NCI-H1436 treated with DMSO at 0.1 percent for 48 hours (cell line): ENCODE measurements around the gene ABCB10.
"Not testable (repeated sequence)": the region's sequence is repeated elsewhere in the genome, so short reads cannot be mapped to it uniquely, and the experiment has no call there.

ENCODE experiments used
- DNase-seq: peaks from one replicate; lab custom pipeline; 2025; lab: John Stamatoyannopoulos, UW

The ABCB10 gene

DNA sequence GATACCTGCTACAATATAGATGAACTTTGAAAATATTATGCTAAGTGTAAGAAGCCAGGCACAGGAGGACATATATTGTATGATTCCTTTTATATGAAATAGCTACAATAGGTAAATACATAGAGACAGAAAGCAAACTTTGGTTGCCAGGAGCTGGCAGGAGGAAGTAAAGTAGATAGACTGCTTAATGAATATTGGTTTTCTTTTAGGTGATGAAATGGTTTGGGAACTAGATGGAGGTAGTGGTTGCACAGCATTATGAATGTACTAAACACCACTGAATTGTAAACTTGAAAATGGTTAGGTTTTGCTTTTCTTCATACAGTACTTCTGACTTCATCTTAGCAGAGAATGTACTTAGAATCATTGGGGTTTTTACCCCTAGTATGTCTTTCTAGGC lies 21.5 kb downstream of the ABCB10 start:
- DNase-seq: no peak

DNA sequence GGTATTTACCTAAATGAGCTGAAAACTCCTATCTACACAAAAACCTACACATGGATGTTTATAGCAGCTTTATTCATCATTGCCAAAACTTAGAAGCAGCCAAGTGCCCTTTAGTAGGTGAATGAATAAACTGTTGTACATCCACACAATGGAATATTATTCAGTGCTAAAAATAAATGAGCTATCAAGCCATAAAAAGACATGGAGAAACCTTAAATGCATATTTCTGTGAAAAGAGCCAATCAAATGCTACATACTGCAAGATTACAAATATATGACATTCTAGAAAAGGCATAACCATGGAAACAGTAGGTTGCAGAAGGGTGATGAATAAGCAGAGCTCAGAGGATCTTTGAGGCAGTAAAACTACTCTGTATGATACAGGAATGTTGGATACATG lies 23.3 kb downstream of the ABCB10 start:
- DNase-seq: no peak

DNA sequence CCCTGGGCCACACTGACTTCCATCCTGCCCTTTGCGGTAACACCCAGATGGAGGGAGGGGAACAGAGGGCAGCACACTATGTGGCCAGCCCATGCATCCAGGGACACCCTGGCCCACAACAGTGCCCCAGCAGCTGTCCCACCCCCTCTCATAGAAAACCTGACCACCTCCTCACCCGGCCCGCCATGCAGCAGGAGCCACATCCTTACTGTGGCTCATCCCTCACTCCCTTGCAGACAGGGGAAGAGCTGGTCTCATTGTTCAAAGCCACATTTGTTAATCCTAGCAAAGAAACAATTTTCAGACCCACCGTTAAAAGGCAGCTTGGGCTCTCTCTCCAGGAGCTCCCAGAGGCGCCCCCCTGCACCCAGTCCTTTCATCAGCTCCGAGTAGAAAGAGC lies 27.2 kb downstream of the ABCB10 start:
- no peak for DNase-seq

DNA sequence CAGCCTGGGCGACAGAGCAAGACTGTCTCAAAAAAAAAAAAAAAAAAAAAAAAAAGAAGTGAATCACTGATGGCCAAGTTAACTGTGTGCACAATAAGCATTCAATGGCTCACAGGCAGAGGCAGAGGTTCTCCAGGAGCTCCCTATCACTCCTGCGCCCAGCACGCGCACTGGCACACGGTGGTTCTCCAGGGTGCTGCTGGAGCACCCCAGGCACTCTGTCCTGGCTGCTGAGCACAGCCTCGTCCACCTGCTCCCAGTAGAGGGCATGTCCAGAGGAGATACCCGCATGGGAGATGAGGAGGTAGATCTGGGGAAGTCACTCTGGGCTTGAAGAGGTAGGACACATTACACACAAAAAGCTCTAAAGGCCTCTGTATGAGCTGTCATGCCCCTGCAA lies 28.9 kb downstream of the ABCB10 start:
- DNase-seq: no peak

DNA sequence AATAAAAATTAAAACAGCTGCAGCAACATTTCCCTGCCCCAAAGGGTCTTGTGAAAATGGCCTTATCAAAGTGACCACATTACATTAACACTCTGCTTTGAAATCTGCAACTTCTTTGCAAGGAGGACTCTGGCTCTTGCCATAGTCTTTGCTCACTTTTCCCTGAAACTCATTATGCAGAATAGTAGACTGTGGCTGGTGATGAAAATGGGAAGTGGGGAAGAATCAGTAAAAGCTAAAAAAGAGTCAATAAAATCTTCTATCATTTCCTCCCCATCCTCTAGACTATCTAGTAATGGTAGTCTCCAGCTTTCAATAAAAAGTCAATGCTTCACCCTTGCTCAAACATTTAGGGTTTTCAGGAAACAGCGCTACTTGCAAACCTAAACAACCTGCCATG lies 31.8 kb downstream of the ABCB10 start:
- no peak for DNase-seq

DNA sequence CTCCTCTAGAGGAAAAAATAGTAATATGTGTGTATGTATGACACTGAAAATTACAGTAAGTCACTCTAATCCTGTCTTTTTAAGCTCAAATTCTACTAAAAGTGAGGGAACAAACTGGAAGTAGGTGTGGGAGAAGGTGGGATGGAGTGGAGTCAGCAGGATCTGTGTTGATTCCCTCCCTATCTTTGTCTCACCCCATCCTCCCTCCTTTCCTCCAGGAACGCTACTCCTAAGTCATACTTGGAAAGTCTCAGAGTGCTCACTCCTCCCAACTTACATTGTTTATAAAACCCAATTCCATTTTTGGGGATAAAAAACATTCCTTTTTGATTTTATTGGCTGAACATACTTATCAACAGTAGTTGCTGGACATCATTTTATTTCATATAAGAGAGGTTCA lies 35.5 kb downstream of the ABCB10 start:
- DNase-seq: no peak

DNA sequence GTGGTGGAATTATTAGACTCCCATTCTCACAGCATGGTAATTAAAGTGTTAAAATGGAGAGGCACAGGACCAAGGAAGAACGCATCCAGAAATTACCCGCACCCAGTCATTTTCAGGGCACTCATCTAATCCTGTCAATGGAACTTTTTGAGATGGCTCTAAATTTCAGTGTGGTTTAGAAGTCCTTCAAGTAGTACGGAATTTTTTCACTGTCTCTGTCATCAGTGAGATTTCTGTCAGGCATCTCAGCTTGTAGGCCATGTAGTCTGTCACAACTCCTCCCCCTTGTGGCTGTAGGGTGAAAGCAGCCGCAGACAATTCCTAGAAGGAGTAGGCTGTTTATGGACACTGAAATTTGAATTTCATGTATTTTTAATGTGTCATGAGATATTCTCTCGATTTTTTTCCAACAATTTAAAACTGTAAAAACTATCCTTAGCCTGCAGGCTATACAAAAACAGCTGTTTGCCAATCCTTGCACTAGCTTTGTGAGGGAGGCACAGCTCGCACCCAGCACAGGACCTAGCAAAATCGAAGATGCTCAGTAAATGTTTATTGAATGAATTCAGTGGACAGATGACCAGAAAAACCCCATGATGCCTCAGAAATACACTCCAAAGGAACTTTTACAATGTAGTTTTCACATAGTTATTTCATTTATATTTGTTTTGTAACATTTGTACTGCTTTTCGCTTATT lies 43.8 kb downstream of the ABCB10 start:
- DNase-seq: no peak

DNA sequence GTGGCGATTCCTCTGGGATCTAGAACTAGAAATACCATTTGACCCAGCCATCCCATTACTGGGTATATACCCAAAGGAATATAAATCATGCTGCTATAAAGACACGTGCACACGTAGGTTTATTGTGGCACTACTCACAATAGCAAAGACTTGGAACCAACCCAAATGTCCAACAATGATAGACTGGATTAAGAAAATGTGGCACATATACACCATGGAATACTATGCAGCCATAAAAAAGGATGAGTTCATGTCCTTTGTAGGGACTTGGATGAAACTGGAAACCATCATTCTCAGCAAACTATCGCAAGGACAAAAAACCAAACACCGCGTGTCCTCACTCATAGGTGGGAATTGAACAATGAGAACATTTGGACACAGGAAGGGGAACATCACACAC lies 46.9 kb downstream of the ABCB10 start:
- DNase-seq: not testable (repeated sequence)

DNA sequence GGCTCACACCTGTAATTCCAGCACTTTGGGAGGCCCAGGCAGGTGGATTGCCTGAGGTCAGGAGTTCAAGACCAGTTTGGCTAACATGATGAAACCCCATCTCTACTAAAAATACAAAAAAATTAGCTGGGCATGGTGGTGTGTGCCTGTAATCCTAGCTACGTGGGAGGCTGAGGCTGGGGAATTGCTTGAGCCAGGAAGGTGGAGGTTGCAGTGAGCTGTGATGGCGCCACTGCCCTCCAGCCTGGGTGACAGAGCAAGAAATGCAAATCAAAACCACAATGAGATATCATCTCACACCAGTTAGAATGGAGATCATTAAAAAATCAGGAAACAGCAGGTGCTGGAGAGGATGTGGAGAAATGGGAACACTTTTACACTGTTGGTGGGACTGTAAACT lies 47.3 kb downstream of the ABCB10 start:
- not testable (repeated sequence) for DNase-seq

DNA sequence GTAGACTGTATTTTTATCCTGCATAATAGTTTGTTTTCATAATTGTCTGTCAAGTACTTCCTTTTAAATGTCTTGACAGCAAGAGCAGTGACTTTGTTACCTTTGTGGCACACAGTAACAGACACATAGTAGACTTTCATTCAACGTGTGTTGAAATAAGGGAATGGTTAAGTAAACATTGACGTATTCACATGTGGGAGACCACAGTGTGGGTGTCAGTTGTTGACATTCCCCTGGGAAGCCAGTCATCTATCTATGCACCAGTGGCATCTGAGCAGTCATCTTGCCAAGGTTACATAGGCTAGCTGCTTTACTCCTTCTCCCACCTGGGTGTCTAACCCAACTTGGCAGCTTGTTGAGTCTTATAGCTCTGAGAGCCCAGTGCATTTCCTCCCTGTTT lies 48.9 kb downstream of the ABCB10 start:
- DNase-seq: no peak

DNA sequence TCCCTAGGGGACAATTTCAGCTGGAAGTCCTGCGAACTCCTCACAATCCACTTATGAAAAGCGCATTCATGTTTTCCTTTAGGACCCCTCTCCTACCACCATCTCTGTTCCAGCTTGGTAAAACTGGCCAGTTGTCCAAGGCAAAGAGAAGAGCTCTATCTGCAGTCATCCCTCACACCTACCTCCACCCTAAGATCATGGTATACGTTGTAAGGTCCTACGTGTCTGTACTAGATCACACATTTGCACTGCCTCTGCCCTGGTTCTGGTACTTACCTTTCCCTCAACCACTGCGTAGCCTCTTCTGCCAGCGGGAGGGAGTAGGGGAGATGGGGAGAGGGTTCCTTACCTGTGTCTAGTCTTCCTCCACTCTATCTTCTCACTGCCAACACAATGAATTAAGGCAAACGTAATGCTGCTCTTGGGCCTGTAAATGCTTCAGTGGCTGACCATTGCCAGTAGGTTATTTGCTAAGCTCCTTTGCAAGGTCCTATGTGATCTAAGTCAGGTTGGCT lies 49.6 kb downstream of the ABCB10 start:
- no peak for DNase-seq

DNA sequence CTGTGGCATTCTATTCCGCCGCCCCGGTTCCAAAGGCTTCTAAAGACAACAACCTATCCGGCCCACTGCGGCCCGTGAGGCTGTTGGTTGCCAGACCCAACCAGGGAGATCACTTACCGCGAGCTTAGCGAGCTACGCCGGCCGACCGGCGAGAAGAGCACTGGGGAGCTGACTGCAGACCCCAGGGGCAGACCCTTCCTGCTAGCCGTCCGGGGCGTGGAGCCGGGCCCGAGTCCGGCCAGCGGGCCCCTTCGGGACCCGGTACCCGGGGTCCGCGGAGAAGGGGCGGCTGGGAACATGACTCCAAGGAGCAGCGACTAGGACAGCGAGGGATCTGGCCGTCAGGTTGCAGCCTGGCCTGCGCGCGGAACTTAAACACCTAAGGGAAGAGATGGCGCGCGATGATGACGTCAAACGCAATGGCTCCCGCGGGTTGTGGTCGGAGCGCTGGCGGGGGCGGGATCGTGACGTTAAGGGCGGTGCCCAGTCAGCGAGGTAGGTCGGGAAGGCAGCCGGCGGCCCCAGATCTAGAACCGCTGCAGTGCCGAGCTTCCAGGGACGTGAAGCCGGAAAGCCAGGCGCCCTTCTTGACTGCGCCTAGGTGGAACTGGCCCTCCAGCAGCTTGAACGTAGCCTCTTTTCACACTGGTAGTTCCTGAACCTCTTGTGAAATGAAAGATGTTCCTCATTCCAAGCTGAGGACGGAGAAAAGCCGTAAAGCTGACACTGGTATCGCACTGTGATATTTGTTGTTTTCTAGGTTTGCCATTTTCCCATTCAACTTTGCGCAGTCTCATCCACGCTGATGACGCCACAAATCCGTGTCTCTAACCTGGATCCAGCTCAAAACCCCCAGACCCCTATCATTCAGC lies 50.3 kb downstream of the ABCB10 start, which contains the start of gene NUP133:
Gene NUP133 (minus strand): TSS at position 391 of the 872 bp plus-strand sequence. CDS start 92 bp downstream, at position 299.
- peak; percentile 93 for DNase-seq

DNA sequence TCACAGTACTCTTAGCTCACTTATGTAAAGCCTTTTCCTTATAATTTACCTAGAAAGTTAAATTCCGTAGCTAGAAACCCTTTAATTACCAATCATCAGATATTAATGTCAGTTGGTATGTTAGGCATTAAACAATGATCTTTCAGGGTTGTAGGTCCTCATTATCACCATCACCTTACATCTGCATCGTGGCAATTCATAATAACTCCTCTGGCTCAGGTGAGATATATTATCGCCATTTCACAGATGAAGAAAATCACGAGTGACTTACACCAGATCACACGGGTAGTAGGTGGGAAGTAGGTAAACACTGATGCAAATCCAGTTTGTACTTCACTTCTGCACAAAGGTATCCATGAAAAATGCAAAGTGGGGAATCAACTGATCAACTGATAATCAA lies 51.0 kb downstream of the ABCB10 start:
- no peak for DNase-seq

DNA sequence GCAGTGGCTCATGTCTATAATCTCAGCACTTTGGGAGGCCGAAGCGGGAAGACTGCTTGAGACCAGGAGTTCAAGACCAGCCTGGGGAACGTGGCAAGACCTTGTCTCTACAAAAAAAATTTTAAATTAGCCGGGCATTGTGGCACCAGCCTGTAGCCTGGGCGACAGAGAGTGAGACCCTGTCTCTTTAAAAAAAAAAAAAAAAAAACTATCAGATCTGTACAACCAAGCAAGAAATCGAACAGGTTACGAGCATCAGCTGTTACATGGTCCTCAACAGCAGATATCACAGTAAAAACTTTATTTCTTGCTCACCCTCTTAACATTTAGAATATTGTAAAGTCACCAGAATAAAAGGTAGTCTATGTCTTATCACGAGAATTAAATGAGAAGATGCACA lies 51.9 kb downstream of the ABCB10 start:
- DNase-seq: no peak

DNA sequence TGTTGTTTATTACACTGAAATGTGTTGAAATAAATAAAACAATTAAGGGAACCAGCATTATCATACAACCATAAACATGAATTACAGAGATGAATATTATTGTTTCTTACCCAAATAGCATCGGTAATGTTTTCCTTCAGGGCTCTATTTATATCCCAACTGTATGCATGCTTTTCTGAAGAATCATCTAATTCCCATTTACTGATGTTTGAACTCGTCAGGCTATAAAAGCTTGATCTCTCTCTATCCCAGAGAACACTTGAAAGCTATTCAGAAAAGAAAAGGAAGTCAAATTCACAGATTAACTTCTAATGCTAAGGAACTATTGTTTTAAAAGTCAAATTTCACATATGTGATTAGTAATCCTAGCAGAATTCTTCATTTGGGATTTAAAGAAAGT lies 62.7 kb downstream of the ABCB10 start:
- DNase-seq: no peak

DNA sequence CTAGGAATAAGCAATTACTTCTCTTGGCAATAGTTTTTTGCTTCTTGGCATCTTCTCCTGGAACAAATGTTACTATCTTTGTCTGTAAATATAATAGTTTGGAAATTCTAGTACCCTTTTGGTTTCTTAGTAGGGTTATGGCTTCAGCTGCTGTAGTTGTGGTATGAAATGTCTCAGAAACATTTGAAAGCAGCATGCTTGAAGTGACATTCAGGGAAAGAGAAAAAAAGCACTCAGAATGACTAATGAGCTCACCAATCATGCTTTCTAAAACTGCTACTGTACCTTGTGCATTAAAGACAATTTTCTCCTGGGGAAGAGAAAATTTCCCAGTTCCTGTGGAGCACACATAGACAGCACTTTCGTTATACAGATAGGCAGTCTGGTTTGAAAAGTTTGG lies 71.3 kb downstream of the ABCB10 start:
- DNase-seq: no peak

DNA sequence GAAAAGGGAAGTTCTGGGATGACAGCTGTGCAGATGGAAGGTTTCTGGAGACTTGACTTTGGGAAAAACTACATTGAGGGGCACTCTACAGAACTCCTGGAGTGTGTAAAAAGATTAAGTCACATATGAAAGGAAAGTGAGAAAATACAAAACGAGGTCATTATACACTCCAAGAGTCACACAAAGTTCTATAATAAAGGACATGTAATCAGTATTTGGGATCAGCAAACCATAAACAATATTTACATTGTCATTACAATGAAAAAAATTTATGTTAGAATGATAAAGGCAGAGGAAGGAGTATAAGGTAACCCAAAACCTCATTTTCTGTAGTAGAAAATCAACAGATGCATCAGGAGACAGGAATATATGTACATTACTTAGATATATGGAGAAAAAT lies 73.2 kb downstream of the ABCB10 start:
- no peak for DNase-seq

DNA sequence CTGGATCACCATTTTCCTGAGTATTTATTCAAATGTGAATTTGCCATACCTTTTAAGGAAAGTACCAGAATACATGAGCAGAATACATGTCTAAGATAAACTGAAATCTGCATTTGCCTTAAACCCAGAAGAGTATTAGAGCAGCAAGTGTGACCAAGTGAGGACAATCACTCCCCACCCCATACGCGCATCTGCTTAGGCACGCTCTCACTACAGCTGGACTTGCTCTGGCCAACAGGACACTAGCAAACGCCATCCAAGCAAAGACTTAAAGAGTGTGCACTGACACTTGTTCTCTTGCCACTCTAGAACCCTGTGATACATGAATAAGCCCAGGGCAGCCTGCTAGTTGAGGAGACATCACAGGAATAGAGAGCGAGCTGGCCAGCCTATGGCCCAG lies 76.0 kb downstream of the ABCB10 start:
- no peak for DNase-seq

DNA sequence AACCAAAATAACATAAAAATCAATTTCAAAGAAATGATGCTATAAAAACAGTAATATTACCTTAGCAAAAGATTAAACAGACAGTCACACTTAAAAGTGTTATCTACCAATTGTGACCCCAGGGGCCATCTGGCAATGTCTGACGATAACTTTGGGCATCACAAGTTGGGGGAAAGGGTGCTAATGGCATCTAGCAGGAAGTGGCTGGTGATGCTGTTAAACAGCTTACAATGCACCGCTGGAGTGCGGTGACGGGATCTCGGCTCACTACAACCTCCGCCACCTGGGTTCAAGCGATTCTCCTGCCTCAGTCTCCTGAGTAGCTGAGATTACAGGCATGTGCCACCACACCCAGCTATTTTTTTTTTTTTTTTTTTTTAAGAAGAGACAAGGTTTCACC lies 78.0 kb downstream of the ABCB10 start:
- no peak for DNase-seq

DNA sequence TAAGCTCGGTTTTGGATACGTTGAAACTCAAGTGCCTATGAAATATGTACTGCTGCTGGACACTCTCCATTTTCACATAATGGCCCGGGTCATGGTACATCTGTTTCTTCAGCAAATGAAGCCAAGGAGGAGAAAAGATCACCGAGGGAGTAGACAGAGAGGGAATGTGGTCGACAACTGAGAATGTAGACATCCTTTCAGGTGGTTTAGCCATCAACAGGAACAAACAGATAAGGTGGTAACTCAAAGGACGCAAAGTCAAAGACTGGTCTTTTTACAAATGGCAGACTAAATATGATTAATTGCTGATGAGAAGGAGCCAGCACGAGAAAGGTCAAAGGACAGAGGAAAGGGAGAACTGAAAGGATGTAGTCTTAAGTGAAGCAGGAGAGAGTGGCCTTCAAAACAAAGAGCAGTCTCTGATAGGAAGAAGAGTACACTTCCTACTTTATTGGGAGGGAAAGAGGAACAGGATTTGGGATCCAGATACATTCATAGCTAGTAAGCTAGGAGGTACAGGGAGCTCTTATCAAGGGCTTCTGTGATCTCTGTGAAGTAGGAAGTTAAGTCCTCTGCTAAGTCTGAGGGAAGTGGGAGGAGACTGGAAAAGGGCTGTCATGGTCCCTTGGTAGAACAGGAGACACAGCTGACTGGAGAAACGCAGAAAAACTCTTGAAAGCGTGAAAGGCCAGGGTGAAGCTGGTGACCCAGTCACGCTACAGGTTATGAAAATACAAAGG lies 78.7 kb downstream of the ABCB10 start:
- DNase-seq: no peak

DNA sequence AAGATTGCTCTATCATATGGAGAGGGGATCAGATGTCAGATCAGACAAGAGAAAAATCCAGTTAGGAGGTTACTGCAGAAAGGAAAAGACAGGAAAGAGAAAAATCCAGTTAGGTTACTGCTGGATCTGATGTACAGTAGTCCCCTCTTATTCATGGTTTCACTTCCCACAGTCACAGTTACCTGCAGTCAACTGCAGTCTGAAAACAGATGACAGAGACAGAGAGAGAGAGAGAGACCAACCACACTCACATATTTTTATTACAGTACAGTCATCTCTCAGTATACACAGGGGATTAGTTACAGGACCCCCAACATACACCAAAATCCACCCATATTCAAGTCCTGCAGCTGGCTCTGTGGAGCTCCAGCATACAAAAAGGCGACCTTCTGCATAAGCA lies 79.7 kb downstream of the ABCB10 start:
- DNase-seq: no peak

DNA sequence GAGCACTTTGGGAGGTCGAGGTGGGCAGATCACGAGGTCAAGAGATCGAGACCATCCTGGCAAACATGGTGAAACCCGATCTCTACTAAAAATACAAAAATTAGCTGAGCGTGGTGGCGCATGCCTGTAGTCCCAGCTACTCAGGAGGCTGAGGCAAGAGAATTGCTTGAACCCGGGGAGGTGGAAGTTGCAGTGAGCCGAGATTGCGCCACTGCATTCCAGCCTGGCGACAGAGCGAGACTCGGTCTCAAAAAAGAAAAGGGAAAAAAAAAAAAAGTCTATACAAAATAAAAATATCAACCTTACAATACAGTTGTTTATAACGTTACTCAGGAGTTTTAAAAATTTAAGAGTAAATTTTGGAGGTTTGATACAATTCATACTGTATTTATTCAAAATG lies 82.6 kb downstream of the ABCB10 start:
- not testable (repeated sequence) for DNase-seq

DNA sequence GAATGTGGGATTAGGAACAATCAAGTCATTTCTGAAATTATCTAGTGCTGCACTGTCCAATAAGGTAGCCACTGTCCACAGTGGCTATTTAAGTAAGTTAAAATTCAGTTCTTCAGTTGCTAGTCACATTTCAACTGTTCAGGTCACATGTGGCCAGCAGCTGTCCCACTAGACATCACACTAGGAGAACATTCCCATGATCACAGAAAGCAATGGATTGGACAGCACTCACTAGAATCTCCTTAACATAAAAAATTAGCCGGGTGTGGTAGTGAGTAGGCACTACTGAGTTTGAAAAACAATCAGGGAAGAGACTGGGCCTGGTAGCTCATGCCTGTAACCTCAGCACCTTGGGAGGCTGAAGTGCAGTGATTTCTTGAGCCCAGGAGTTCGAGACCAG lies 84.0 kb downstream of the ABCB10 start:
- no peak for DNase-seq
